Spleen (tissue), 11 donors: Measurements from ENCODE around the gene JAML. TPM values are rescaled to one million over a fixed set of nuclear protein-coding genes. Genes with fewer than 3 reads are reported as not detected.
A peak's percentile ranks its signal among the peaks of the same experiment; 100 is the strongest.

Experiments used
- DNase-seq: peaks from one replicate; pipeline ENCODE4 v3.0.0-alpha.2; 2020
- H3K27ac ChIP-seq, 8 donors: fragments of 200-600 bp; sonication (generic) in 7 of 8; 1 replicate in 4 of 8; 2 replicates in 4 of 8; pipeline versions ENCODE4 v1.5.0 to v1.8.0; 2016 to 2021; ENCODE audit warnings: inconsistent platforms in 4 of 8, mild to moderate bottlenecking in 4 of 8, moderate library complexity in 1 of 8
- H3K27me3 ChIP-seq, 7 donors: fragments of 200-600 bp; sonication (generic) in 6 of 7; replicated peaks in 1 of 7; 1 replicate in 4 of 7; 2 replicates in 3 of 7; pipeline versions ENCODE4 v1.5.0 to v1.8.0; 2016 to 2021; ENCODE audit warnings: inconsistent platforms in 3 of 7, mild to moderate bottlenecking in 1 of 7
- H3K36me3 ChIP-seq, 6 donors: fragments of 200-600 bp; sonication (generic) in 5 of 6; 1 replicate in 4 of 6; 2 replicates in 2 of 6; pipeline versions ENCODE4 v1.5.0 to v1.8.0; 2016 to 2021; ENCODE audit warnings: inconsistent platforms in 2 of 6
- H3K4me1 ChIP-seq, 6 donors: fragments of 200-600 bp; sonication (generic) in 5 of 6; 1 replicate in 3 of 6; 2 replicates in 3 of 6; pipeline versions ENCODE4 v1.5.0 to v1.8.0; 2016 to 2021; ENCODE audit warnings: inconsistent platforms in 3 of 6
- H3K4me3 ChIP-seq, 8 donors: fragments of 200-600 bp; sonication (generic) in 7 of 8; 1 replicate in 4 of 8; 2 replicates in 4 of 8; pipeline versions ENCODE4 v1.5.0 to v1.8.0; 2016 to 2021; ENCODE audit warnings: inconsistent platforms in 4 of 8, mild to moderate bottlenecking in 4 of 8, moderate library complexity in 2 of 8
- H3K9me3 ChIP-seq, 8 donors: fragments of 200-600 bp; sonication (generic) in 7 of 8; 1 replicate in 4 of 8; 2 replicates in 4 of 8; pipeline versions ENCODE4 v1.5.0 to v1.8.0; 2016 to 2021; ENCODE audit warnings: inconsistent platforms in 4 of 8
- CTCF ChIP-seq, 11 experiments: fragments of 200-600 bp in 7 of 11; fragments of 450-650 bp in 4 of 11; sonication (generic) in 4 of 11; IDR thresholded peaks in 8 of 11; conservative IDR thresholded peaks in 3 of 11; 1 replicate in 7 of 11; 2 replicates in 4 of 11; pipeline versions ENCODE4 v1.4.0 to v1.8.0; 2016 to 2021; ENCODE audit warnings: antibody characterized with exemption in 11 of 11, inconsistent platforms in 4 of 11, mild to moderate bottlenecking in 1 of 11
- POLR2A ChIP-seq, 3 donors: fragments of 450-650 bp; IDR thresholded peaks; one replicate each; pipeline ENCODE4 v1.5.1; 2017; ENCODE audit warnings: antibody characterized with exemption in 3 of 3, mild to moderate bottlenecking in 1 of 3
- POLR2AphosphoS5 ChIP-seq, 3 donors: sonication (generic); formaldehyde crosslinking; IDR thresholded peaks; one replicate each; pipeline ENCODE4 v1.5.1; 2017; ENCODE audit warnings: antibody characterized with exemption in 3 of 3
- WGBS, 5 donors: extraction: QIAGEN DNeasy Blood & Tissue Kit in 3 of 5; methylation state at CpG; one replicate each; pipeline versions ENCODE4 v1.1.5 to v1.1.7; 2013 to 2018; 5-methylcytosine and 5-hydroxymethylcytosine counted together
- intact Hi-C: fragments of 100-400 bp; cut with DNase I; formaldehyde crosslinking; loops from one replicate; pipeline ENCODE4 v1.15.0; 2023; ENCODE audit warnings: low total_unique reads
- polyA plus RNA-seq, 3 donors: library from polyadenylated mRNA; stranded (reverse); fragments of 200-250 nt; gene quantifications; one replicate each; pipeline ENCODE4 v1.2.1, GENCODE V29; 2013
- total RNA-seq, 7 donors: library from RNA; depleted of rRNA in 3 of 7; stranded (reverse); fragments of >200 nt in 3 of 7; fragmentation: NEBNext Ultra II Directional in 4 of 7; extraction: Animal tissue kit (Norgen Biotek cat#: 25700) in 4 of 7; gene quantifications; one replicate each; pipeline versions ENCODE4 v1.1.0 to v1.2.1, GENCODE V29; 2016 to 2021
- donor health status: healthy with polysubstance abuse.
- donor health status: DM: no; HTN: no; CAD: no; lungs with moderate emphysema.
- donor health status: DM: no; HTN: no; CAD: no.
- donor health status: Bipolar disorder and iron deficiency.
- donor health status: healthy.
- donor health status: DM: no; HTN: no; CAD: no.
- donor health status: DM: yes; HTN: yes; CAD: no.

The JAML gene
- total and polyA plus RNA-seq, 10 donors, result 18.2 to 180 (median 89.3) TPM

GRCh38 chr11:118238421-118238820, 13.6 kb upstream of the JAML start:
- Histone ChIP-seq H3K9me3 (no peaks in the 10 kb centered on the region), H3K4me1 (peaks cover 7 to 86% (median 41%) of the 10 kb centered on the region in 6 donors), H3K27me3 (no peaks in the 10 kb centered on the region), H3K4me3 (peak overlapping the region in 1 of 8 donors; percentile 45), H3K36me3 (peaks cover 0 to 34% (median 6%) of the 10 kb centered on the region in 6 donors), H3K27ac (peak overlapping the region in 7 of 8 donors; percentile 76 to 96 (median 86))
- TF ChIP-seq POLR2AphosphoS5 (IDR thresholded peaks at IDR 0.05) (no peak), POLR2A (IDR thresholded peaks at IDR 0.05) (no peak)
- DNase-seq, result no peak
- 65 to 94% (median 82%) methylated on average over 2 of the region's 2 CpGs for WGBS, 5 donors
- intact Hi-C loops, result no loop called here

GRCh38 chr11:118236170-118236569, 11.4 kb upstream of the JAML start:
- Histone ChIP-seq H3K36me3 (peaks cover 0 to 53% (median 16%) of the 10 kb centered on the region in 6 donors), H3K27me3 (no peaks in the 10 kb centered on the region), H3K27ac (peak overlapping the region in 2 of 8 donors; percentile 92 to 96), H3K4me1 (peaks cover 4 to 80% (median 31%) of the 10 kb centered on the region in 6 donors), H3K4me3 (no peak overlapping the region), H3K9me3 (no peaks in the 10 kb centered on the region)
- no peak for DNase-seq
- 69 to 86% (median 79%) methylated on average over 2 of the region's 2 CpGs for WGBS, 5 donors
- TF ChIP-seq POLR2A (IDR thresholded peaks at IDR 0.05) (no peak), CTCF (IDR thresholded peaks at IDR 0.05 in 8 of 11, conservative IDR thresholded peaks at IDR 0.05 in 3 of 11) (no peak), POLR2AphosphoS5 (IDR thresholded peaks at IDR 0.05) (no peak)
- intact Hi-C loops, result no loop called here

DNA sequence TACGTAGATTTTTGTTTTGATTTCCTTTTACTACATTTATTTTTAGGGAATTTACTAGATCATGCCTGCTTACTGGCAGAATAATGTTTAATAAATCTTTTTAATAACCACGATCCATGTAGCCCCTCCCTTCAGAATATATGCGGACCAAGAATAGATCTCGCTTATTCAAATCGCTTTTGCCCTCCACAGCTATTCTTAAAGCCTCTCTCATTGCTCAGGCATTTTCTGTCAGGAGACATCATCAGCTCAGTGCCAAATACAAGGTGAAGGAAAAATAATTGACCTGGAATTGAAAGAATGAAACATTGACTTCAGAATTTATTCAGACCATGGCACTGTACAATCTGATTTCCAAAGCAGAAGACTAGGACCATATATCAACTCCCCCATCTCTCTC, 10.0 kb upstream of the JAML start:
- no peak for DNase-seq
- no peak for TF ChIP-seq CTCF (IDR thresholded peaks at IDR 0.05 in 8 of 11, conservative IDR thresholded peaks at IDR 0.05 in 3 of 11)
- TF ChIP-seq POLR2AphosphoS5 (IDR thresholded peaks at IDR 0.05), result no peak
- no peak for TF ChIP-seq POLR2A (IDR thresholded peaks at IDR 0.05)
- no peaks in the 10 kb centered on the region for H3K9me3 ChIP-seq
- peaks cover 0 to 80% (median 24%) of the 10 kb centered on the region in 6 donors for H3K4me1 ChIP-seq
- peaks cover 0 to 53% (median 16%) of the 10 kb centered on the region in 6 donors for H3K36me3 ChIP-seq
- no peak overlapping the region for H3K27ac ChIP-seq
- no peaks in the 10 kb centered on the region for H3K27me3 ChIP-seq
- no peak overlapping the region for H3K4me3 ChIP-seq
- intact Hi-C loops, result no loop called here
- 93 to 97% (median 95%) methylated on average over 5 of the region's 5 CpGs for WGBS, 5 donors

DNA sequence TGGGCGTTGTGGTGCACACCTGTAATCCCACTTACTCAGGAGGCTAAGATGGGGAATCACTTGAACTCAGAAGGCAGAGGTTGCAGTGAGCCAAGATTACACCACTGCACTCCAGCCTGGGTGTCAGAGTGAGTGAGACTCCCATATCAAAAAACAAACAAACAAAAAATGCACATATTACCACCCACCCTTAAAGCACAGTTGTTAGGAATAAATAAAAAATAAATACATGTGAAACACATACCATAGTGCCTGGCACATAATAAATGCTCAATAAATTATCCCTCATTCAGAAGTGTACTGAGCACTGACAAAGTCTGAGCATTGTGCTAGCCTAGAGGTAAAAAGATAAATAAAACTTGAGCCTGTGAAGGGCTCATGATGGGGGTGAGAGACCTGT, 9.0 kb upstream of the JAML start:
- no peak for DNase-seq
- H3K4me1 ChIP-seq, result peaks cover 10 to 80% (median 24%) of the 10 kb centered on the region in 6 donors
- H3K4me3 ChIP-seq, result no peak overlapping the region
- H3K27ac ChIP-seq, result peak overlapping the region in 4 of 8 donors; percentile 28 to 57 (median 32)
- WGBS, 5 donors, result 92 to 100% (median 97%) methylated on average over 1 of the region's 1 CpG
- intact Hi-C loops, result no loop called here
- H3K36me3 ChIP-seq, result peaks cover 0 to 53% (median 16%) of the 10 kb centered on the region in 6 donors
- TF ChIP-seq POLR2A (IDR thresholded peaks at IDR 0.05) (no peak), POLR2AphosphoS5 (IDR thresholded peaks at IDR 0.05) (no peak), CTCF (IDR thresholded peaks at IDR 0.05 in 8 of 11, conservative IDR thresholded peaks at IDR 0.05 in 3 of 11) (no peak)
- H3K9me3 ChIP-seq, result no peaks in the 10 kb centered on the region
- no peaks in the 10 kb centered on the region for H3K27me3 ChIP-seq
